SK-N-DZ (cell line): Measurements from ENCODE around the gene MTG2.

Experiments
- DNase-seq: peaks from one replicate; pipeline ENCODE4 v3.0.0-alpha.2; 2015; ENCODE audit warnings: low spot score

Gene MTG2

GRCh38 chr20:62161347-62161746, 21.5 kb upstream of the MTG2 start:
- no peak for DNase-seq

DNA sequence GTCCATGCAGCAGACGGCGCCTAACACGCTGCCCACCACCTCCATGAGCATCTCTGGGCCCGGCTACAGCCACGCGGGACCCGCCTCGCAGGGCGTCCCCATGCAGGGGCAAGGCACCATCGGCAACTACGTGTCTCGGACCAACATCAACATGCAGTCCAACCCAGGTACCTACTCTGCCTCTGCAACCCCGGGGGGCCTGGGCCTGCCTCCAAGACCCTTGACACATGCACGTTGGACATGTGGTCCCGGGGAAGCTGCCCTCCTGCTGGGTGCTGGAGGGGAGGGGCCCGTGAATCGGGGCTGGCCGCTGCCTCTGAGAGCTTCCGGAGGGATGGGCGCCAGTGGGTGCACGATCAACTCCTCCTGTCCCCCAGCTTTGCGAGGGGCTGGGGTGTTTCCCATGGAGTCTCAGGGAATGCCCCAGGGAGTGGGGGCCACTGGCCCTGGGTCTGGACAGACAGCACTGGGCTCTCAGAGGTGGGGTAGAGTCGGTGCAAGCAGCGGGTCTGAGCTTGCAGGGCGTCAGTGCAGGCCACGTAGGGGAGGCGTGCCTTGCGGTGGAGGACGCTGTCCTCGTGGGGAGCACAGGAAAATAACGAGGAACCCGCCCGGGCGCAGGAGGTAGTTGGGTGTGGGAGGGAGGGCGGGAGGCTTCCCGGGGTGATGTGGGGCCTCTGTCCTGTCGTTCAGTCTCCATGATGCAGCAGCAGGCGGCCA, 19.9 kb upstream of the MTG2 start:
- no peak for DNase-seq

GRCh38 chr20:62163485-62163865, 19.4 kb upstream of the MTG2 start:
- no peak for DNase-seq

GRCh38 chr20:62163986-62164762, 18.7 kb upstream of the MTG2 start:
- no peak for DNase-seq

GRCh38 chr20:62164879-62165761, 17.7 kb upstream of the MTG2 start:
- DNase-seq = no peak

GRCh38 chr20:62165762-62166399, 16.9 kb upstream of the MTG2 start:
- DNase-seq = peak; percentile 85

DNA sequence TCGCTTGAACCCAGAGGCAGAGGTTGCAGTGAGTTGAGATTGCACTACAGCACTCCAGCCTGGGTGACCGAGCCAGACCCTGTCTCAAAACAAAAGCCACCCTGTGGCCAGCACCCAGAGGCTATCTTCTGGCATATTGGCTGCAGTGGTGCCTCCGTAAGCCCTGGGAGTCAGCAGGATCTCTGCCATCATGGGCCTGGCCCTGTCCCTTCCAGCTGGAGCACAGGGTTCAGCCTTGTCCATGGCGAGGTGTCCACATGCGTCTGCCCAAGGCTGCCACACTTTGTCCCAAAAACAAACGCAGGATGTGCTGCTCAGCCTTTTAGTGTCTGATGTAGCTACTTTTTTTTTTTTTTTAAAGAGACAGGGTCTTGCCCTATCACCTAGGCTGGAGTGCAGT, 15.4 kb upstream of the MTG2 start:
- DNase-seq = no peak

DNA sequence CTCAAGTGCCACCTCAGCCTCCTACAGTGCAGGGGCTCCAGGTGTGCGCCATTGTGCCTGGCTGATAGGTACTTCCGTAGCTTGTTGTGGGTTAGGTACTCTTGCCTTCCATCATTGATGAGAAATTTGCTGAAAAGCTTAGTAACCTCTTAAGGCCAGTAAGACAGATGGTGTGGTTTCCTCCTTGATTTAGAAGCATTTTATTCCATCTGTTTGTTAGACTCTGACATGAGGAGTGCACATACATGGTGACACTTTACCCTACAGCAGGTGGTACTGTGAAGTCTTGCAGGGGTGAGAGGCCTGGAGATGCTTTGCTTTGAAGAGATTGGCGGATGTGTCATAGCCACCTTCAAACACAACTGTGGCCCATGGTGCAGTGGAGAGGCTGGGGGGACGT, 14.8 kb upstream of the MTG2 start:
- no peak for DNase-seq

- no peak for DNase-seq
Observed at GRCh38 chr20:62168890-62169435, 13.9 kb upstream of the MTG2 start.

DNA sequence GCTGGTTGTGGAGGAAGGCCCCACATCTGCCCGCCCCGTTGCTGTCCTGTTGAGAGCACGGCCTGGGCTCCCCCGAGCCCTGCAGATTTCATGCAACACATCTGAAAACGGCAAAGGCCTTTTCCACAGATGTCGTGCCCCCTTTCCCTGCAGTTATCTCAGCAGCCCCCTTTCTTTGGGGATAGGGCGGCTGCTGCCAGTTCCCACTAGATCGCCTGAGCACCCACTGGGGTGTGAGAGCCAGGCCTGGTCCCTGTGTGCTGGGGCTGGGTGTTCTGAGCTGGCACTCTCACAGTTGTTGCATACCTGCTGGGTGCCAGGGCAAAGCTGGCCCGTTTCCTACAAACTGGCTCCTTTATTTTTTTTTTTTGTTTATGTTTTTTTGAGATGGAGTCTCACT, 12.3 kb upstream of the MTG2 start:
- no peak for DNase-seq

DNA sequence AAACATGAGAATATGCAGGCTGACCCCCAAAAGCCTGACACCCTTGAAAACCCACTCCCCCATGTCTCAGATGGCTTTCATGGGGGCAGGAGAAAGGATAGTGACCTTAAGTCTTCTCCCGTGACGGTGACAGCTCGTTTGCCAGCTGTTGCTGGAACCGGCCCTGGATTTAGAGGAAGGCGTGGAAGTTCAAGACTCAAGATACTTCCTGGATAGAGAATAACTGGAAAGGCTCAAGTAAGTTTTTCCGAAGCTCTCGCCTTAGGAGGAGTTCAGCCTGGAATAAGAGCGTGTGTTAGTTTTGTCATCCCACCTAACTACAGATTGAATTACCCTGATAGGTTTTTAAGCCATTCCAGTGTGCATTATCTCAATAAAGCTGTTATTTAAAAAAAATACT, 11.6 kb upstream of the MTG2 start:
- DNase-seq = no peak

DNA sequence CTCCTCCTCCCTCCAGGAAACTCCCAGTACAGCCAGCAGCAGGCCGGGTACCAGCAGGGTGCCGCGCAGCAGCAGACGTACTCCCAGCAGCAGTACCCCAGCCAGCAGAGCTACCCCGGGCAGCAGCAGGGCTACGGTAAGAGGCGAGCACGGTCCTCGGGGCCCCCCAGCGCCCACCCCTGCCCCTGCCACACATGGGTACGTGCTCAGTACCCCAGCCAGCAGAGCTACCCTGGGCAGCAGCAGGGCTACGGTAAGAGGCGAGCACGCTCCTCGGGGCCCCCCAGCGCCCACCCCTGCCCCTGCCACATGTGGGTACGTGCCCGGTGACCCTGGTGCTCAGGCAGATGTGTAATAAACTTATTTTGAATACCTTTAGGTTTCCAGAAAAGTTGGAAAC, 10.2 kb upstream of the MTG2 start:
- no peak for DNase-seq

DNA sequence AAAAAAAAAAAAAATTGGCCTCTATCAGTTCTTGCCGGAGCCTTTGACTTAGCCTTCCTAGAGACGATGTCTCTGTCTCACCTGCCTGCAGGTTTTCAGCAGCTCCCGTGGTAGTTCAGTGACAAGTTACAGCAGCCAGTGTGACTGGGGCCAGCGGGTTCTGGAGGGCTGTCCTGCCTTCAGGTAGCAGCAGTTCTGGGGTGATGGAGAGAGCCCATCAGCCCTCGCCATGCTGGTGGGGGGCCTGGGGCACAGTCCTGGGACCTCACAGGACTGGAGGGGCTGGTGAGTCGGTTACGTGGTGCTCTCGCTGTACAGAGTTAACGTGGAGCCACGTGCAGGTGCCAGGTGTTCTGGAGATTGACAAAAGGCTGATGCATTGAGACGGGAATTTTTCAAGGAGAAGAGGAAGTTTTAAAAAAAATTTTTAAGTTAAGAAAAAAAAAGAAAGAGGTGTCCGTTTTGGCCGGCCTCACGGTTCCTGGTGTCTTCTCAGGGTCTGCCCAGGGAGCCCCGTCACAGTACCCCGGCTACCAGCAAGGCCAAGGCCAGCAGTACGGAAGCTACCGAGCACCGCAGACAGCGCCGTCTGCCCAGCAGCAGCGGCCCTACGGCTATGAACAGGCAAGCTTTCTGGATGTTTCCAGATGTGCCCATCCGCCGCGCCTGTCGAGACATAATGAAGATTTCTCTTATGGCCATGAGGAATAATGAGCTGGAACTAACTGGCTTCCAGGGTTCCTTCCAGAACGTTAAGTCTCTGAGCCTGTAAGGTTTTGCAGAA, 8.6 kb upstream of the MTG2 start:
- no peak for DNase-seq

GRCh38 chr20:62174870-62175624, 7.8 kb upstream of the MTG2 start:
- no peak for DNase-seq

DNA sequence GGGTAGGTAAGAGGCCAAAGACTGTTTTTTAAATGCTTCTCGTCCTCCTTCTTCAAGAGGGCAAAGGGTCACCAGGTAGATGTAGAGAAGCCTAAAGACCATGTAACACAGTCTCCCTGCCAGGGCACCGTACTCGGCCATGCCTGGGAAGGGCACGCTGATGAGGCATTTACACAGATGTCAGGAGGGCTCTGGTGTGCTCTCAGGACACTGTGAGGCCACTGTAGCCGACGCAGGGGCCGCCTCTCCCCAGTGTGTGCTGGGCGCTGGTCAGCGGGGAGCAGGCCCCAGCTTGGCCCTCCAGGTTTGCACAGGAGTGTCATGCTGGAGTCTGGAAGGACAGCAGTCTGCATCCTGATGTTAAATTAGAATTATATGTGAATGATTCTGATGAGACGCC, 7.1 kb upstream of the MTG2 start:
- no peak for DNase-seq

GRCh38 chr20:62176866-62177265, 6.0 kb upstream of the MTG2 start:
- no peak for DNase-seq

- DNase-seq = no peak
Observed at GRCh38 chr20:62177307-62177706, 5.5 kb upstream of the MTG2 start.

- DNase-seq = no peak
Observed at GRCh38 chr20:62178316-62179161, 4.3 kb upstream of the MTG2 start.

GRCh38 chr20:62179162-62179504, 3.7 kb upstream of the MTG2 start:
- DNase-seq = no peak
